Measurements from ENCODE around the gene THEM5.

The THEM5 gene

GRCh38 chr1:151799179-151800022 is 54.1 kb downstream of the THEM5 start:
- POLR2A ChIA-PET, result interaction anchor here (0.7 kb wide), 1 partner anchor 12 kb away, joined by 3 read pairs; no protein-coding TSS in a partner anchor
- TF ChIP-seq FOXA1 (IDR thresholded peaks at IDR 0.05) (no peak), SP1 (IDR thresholded peaks at IDR 0.05) (no peak), ZNF384 (IDR thresholded peaks at IDR 0.05) (no peak), FOXM1 (IDR thresholded peaks at IDR 0.05; ENCODE audit: borderline replicate concordance) (no peak), LEF1 (IDR thresholded peaks at IDR 0.05; ENCODE audit: borderline replicate concordance) (no peak), NFRKB (IDR thresholded peaks at IDR 0.05) (no peak), HDGF (IDR thresholded peaks at IDR 0.05; ENCODE audit: borderline replicate concordance) (no peak), PKNOX1 (IDR thresholded peaks at IDR 0.05) (no peak), CTBP1 (IDR thresholded peaks at IDR 0.05; ENCODE audit: borderline replicate concordance) (no peak)
- DNase-seq (ENCODE audit: extremely low spot score), result no peak
- CTCF ChIA-PET, result interaction anchor here (1.2 kb wide), 1 partner anchor 37 kb away, joined by 4 read pairs; no protein-coding TSS in a partner anchor

- ChIA-PET POLR2A (interaction anchor here (0.7 kb wide), 1 partner anchor 13 kb away, joined by 3 read pairs; no protein-coding TSS in a partner anchor), CTCF (no interaction called here)
- no peak for DNase-seq (ENCODE audit: extremely low spot score)
- TF ChIP-seq PKNOX1 (IDR thresholded peaks at IDR 0.05) (no peak), ELF4 (IDR thresholded peaks at IDR 0.05) (no peak), FOXA1 (IDR thresholded peaks at IDR 0.05) (no peak), BHLHE40 (IDR thresholded peaks at IDR 0.05; ENCODE audit: borderline replicate concordance) (no peak), L3MBTL2 (conservative IDR thresholded peaks at IDR 0.05) (no peak), ARNT (IDR thresholded peaks at IDR 0.05) (no peak), SUZ12 (IDR thresholded peaks at IDR 0.05) (no peak), CTBP1 (IDR thresholded peaks at IDR 0.05; ENCODE audit: borderline replicate concordance) (no peak), ZNF384 (IDR thresholded peaks at IDR 0.05) (no peak), FOXK2 (IDR thresholded peaks at IDR 0.05) (no peak), HDGF (IDR thresholded peaks at IDR 0.05; ENCODE audit: borderline replicate concordance) (no peak), TARDBP (IDR thresholded peaks at IDR 0.05) (no peak), SP1 (IDR thresholded peaks at IDR 0.05) (no peak), LEF1 (IDR thresholded peaks at IDR 0.05; ENCODE audit: borderline replicate concordance) (no peak), NFRKB (IDR thresholded peaks at IDR 0.05) (no peak), FOXM1 (IDR thresholded peaks at IDR 0.05; ENCODE audit: borderline replicate concordance) (no peak)
Observed at GRCh38 chr1:151798571-151798970, 54.9 kb downstream of the THEM5 start.
